Lung (tissue), 12 donors: Measurements from ENCODE around the gene SENP6. TPM values are rescaled to one million over a fixed set of nuclear protein-coding genes. Genes with fewer than 3 reads are reported as not detected.
A peak's percentile ranks its signal among the peaks of the same experiment; 100 is the strongest.

Experiments
- ATAC-seq: fragments of 200-7000 bp; cut with Tn5 transposase; one replicate; pipeline ENCODE4 v1.9.1; 2020; ENCODE audit warnings: moderate number of reproducible peaks; ENCODE audit not compliant: insufficient read depth, low FRiP score
- DNase-seq, 3 donors: peaks; one replicate each; pipeline ENCODE4 v3.0.0-alpha.2; 2013 to 2017
- H3K27ac ChIP-seq, 2 donors: one replicate each; pipeline ENCODE4 v1.5.1; 2013; ENCODE audit warnings: mild to moderate bottlenecking in 2 of 2, moderate library complexity in 2 of 2, control low read depth in 1 of 2, inconsistent platforms in 1 of 2, low read depth in 1 of 2, low read length in 1 of 2
- H3K27me3 ChIP-seq, 3 donors: one replicate each; pipeline ENCODE4 v1.5.1; 2013; ENCODE audit warnings: low read length in 2 of 3; ENCODE audit not compliant: control insufficient read depth in 3 of 3, insufficient read depth in 3 of 3
- H3K36me3 ChIP-seq, 4 donors: one replicate each; pipeline ENCODE4 v1.5.1; 2013; ENCODE audit warnings: low read length in 4 of 4, mild to moderate bottlenecking in 1 of 4, moderate library complexity in 1 of 4; ENCODE audit not compliant: control insufficient read depth in 4 of 4, insufficient read depth in 4 of 4
- H3K4me1 ChIP-seq, 5 donors: one replicate each; pipeline ENCODE4 v1.5.1; 2013; ENCODE audit warnings: low read length in 5 of 5, mild to moderate bottlenecking in 2 of 5, moderate library complexity in 1 of 5; ENCODE audit not compliant: control insufficient read depth in 5 of 5, insufficient read depth in 5 of 5
- H3K4me3 ChIP-seq: one replicate; pipeline ENCODE4 v1.5.1; 2013; ENCODE audit warnings: mild to moderate bottlenecking, control low read depth, moderate library complexity
- H3K9ac ChIP-seq, 2 donors: one replicate each; pipeline ENCODE4 v1.5.1; 2013; ENCODE audit warnings: low read length in 2 of 2, control low read depth in 1 of 2; ENCODE audit not compliant: insufficient read depth in 1 of 2
- H3K9me3 ChIP-seq, 4 donors: one replicate each; pipeline ENCODE4 v1.5.1; 2013; ENCODE audit warnings: low read length in 3 of 4, mild to moderate bottlenecking in 1 of 4, moderate library complexity in 1 of 4; ENCODE audit not compliant: control insufficient read depth in 4 of 4, insufficient read depth in 3 of 4
- CTCF ChIP-seq: IDR thresholded peaks from 2 replicates; pipeline ENCODE4 v1.5.1; 2012; ENCODE audit warnings: mild to moderate bottlenecking; ENCODE audit errors: control extremely low read depth, extremely low read depth
- WGBS, 2 donors: extraction: QIAGEN DNeasy Blood & Tissue Kit; methylation state at CpG; one replicate each; pipeline ENCODE4 v1.1.7; 2013; 5-methylcytosine and 5-hydroxymethylcytosine counted together
- polyA plus RNA-seq, 2 donors: library from polyadenylated mRNA; stranded (reverse); fragments of 200-250 nt; gene quantifications; one replicate each; pipeline ENCODE4 v1.2.1, GENCODE V29; 2013
- total RNA-seq, 2 donors: library from RNA; depleted of rRNA in 1 of 2; stranded (reverse); fragments of >200 nt in 1 of 2; gene quantifications; one replicate each; pipeline ENCODE4 v1.2.1, GENCODE V29; 2014 to 2021
- donor health status: control.
- donor health status: control.
- donor health status: Bipolar disorder and iron deficiency.
- donor health status: healthy.
- donor health status: DM: yes; HTN: yes; CAD: no.

The SENP6 gene
- total and polyA plus RNA-seq, 4 donors: 28.0 to 209 (median 62.8) TPM

GRCh38 chr6:75609639-75610590, 8.2 kb downstream of the SENP6 start:
- Histone ChIP-seq H3K4me3 (no peak overlapping the region), H3K4me1 (peaks cover 4 to 39% (median 6%) of the 10 kb centered on the region in 5 donors), H3K36me3 (peaks cover 0 to 5% (median 0%) of the 10 kb centered on the region in 4 donors), H3K27ac (no peak overlapping the region), H3K9me3 (no peaks in the 10 kb centered on the region), H3K9ac (no peak overlapping the region), H3K27me3 (no peaks in the 10 kb centered on the region)
- 83 to 88% methylated on average over 6 of the region's 6 CpGs for WGBS, 2 donors
- ATAC-seq (no peak), DNase-seq (no peak)
- TF ChIP-seq CTCF: no peak

GRCh38 chr6:75611011-75611701, 9.5 kb downstream of the SENP6 start:
- ATAC-seq (no peak), DNase-seq (no peak)
- H3K4me3 ChIP-seq: no peak overlapping the region
- no peaks in the 10 kb centered on the region for H3K9me3 ChIP-seq
- WGBS, 2 donors: 47 to 67% methylated on average over 2 of the region's 2 CpGs
- H3K27me3 ChIP-seq: no peaks in the 10 kb centered on the region
- peaks cover 4 to 36% (median 6%) of the 10 kb centered on the region in 5 donors for H3K4me1 ChIP-seq
- H3K9ac ChIP-seq: no peak overlapping the region
- H3K27ac ChIP-seq: no peak overlapping the region
- TF ChIP-seq CTCF: no peak
- H3K36me3 ChIP-seq: no peaks in the 10 kb centered on the region

GRCh38 chr6:75611702-75612375, 10.2 kb downstream of the SENP6 start:
- Histone ChIP-seq H3K4me1 (peaks cover 4 to 34% (median 6%) of the 10 kb centered on the region in 5 donors), H3K36me3 (no peaks in the 10 kb centered on the region), H3K9me3 (no peaks in the 10 kb centered on the region), H3K9ac (no peak overlapping the region), H3K27ac (peak overlapping the region in 1 of 2 donors; percentile 22), H3K27me3 (no peaks in the 10 kb centered on the region), H3K4me3 (no peak overlapping the region)
- no peak for DNase-seq
- ATAC-seq: no peak
- WGBS, 2 donors: 74 to 75% methylated on average over 5 of the region's 5 CpGs
- TF ChIP-seq CTCF: no peak
